Esophagus squamous epithelium (tissue), 4 donors: Measurements from ENCODE around the gene ASPA.

Source experiments
- CTCF ChIP-seq, 6 experiments: fragments of 450-650 bp in 4 of 6; fragments of 200-600 bp in 2 of 6; sonication (generic) in 2 of 6; IDR thresholded peaks; one replicate each; pipeline ENCODE4 v1.5.1; 2016 to 2019; ENCODE audit warnings: antibody characterized with exemption in 6 of 6, mild to moderate bottlenecking in 4 of 6, moderate library complexity in 4 of 6
- POLR2A ChIP-seq, 4 donors: fragments of 450-650 bp; IDR thresholded peaks; one replicate each; pipeline ENCODE4 v1.6.1; 2017; ENCODE audit warnings: antibody characterized with exemption in 4 of 4, mild to moderate bottlenecking in 4 of 4, moderate library complexity in 3 of 4

- TF ChIP-seq CTCF (IDR thresholded peaks at IDR 0.05) (no peak), POLR2A (IDR thresholded peaks at IDR 0.05) (no peak)
Measured at GRCh38 chr17:3433741-3434140, 42.1 kb upstream of the ASPA start, which contains the start of gene OR1E2.
